Panc1 (cell line): Measurements from ENCODE around the gene ELFN2.

Experiments
- POLR2AphosphoS5 ChIP-seq: IDR thresholded peaks from 2 replicates; pipeline ENCODE4 v1.6.1; 2012; ENCODE audit warnings: mild to moderate bottlenecking, low read depth, low read length, moderate library complexity
- SIN3A ChIP-seq: IDR thresholded peaks from 2 replicates; pipeline ENCODE4 v1.6.1; 2012; ENCODE audit warnings: low read depth, mild to moderate bottlenecking, low read length, moderate library complexity, borderline replicate concordance; ENCODE audit not compliant: insufficient read depth
- TCF7L2 ChIP-seq: IDR thresholded peaks from 2 replicates; pipeline ENCODE4 v1.6.1; 2011; ENCODE audit warnings: mild to moderate bottlenecking, low read depth, low read length, inconsistent platforms
- TF ChIP-seq, protein P1 (sequence below): fragments of 450-650 bp; IDR thresholded peaks from 2 replicates; pipeline ENCODE4 v1.5.1; 2017; ENCODE audit warnings: mild to moderate bottlenecking
- TF ChIP-seq, protein P2 (sequence below), 2 experiments: IDR thresholded peaks; 2 replicates each; pipeline ENCODE4 v1.6.1; 2011 to 2012; ENCODE audit warnings: low read depth in 2 of 2, control low read depth in 1 of 2, low read length in 1 of 2, mild to moderate bottlenecking in 1 of 2, moderate library complexity in 1 of 2; ENCODE audit not compliant: insufficient read depth in 1 of 2

DNA sequence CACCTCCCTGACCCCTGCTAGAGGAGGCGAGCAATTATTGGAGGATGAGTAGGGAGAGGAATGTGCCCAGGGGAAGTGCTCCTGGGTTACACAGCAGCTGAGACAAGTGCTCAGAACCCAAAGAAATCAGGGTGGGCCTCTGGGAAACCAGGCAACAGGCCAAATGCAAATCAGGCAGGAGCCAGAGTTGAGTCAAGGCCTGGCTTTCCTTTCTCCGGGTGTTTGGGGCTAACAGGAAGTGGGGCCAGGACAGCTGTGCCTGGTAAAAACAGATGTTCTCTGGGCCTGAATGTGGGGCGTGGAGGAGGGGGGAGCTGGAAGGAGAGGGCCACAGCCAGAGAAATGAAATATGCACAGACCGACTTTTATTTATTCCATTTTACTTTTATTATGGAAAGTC is 36.9 kb upstream of the ELFN2 start:
- TF ChIP-seq, protein P1, sequence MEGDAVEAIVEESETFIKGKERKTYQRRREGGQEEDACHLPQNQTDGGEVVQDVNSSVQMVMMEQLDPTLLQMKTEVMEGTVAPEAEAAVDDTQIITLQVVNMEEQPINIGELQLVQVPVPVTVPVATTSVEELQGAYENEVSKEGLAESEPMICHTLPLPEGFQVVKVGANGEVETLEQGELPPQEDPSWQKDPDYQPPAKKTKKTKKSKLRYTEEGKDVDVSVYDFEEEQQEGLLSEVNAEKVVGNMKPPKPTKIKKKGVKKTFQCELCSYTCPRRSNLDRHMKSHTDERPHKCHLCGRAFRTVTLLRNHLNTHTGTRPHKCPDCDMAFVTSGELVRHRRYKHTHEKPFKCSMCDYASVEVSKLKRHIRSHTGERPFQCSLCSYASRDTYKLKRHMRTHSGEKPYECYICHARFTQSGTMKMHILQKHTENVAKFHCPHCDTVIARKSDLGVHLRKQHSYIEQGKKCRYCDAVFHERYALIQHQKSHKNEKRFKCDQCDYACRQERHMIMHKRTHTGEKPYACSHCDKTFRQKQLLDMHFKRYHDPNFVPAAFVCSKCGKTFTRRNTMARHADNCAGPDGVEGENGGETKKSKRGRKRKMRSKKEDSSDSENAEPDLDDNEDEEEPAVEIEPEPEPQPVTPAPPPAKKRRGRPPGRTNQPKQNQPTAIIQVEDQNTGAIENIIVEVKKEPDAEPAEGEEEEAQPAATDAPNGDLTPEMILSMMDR, result no peak
- TF ChIP-seq, protein P2, sequence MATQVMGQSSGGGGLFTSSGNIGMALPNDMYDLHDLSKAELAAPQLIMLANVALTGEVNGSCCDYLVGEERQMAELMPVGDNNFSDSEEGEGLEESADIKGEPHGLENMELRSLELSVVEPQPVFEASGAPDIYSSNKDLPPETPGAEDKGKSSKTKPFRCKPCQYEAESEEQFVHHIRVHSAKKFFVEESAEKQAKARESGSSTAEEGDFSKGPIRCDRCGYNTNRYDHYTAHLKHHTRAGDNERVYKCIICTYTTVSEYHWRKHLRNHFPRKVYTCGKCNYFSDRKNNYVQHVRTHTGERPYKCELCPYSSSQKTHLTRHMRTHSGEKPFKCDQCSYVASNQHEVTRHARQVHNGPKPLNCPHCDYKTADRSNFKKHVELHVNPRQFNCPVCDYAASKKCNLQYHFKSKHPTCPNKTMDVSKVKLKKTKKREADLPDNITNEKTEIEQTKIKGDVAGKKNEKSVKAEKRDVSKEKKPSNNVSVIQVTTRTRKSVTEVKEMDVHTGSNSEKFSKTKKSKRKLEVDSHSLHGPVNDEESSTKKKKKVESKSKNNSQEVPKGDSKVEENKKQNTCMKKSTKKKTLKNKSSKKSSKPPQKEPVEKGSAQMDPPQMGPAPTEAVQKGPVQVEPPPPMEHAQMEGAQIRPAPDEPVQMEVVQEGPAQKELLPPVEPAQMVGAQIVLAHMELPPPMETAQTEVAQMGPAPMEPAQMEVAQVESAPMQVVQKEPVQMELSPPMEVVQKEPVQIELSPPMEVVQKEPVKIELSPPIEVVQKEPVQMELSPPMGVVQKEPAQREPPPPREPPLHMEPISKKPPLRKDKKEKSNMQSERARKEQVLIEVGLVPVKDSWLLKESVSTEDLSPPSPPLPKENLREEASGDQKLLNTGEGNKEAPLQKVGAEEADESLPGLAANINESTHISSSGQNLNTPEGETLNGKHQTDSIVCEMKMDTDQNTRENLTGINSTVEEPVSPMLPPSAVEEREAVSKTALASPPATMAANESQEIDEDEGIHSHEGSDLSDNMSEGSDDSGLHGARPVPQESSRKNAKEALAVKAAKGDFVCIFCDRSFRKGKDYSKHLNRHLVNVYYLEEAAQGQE (IDR thresholded peaks at IDR 0.05; ENCODE audit: insufficient read depth in 1 of 2, low read depth in 2 of 2, low read length in 1 of 2), result no peak
- no peak for TF ChIP-seq TCF7L2
- TF ChIP-seq SIN3A, result no peak
- TF ChIP-seq POLR2AphosphoS5, result no peak
